Astrocyte of the spinal cord (primary cell): ENCODE measurements around the gene CXCR3.
"Not testable (repeated sequence)": the region's sequence is repeated elsewhere in the genome, so short reads cannot be mapped to it uniquely, and the experiment has no call there.

Experiments
- DNase-seq: peaks from one replicate; pipeline ENCODE4 v3.0.0; 2011; ENCODE audit warnings: low read depth, low spot score
- H3K4me3 ChIP-seq: 2 replicates; pipeline ENCODE4 v1.5.1; 2011; ENCODE audit warnings: low read depth, mild to moderate bottlenecking, low read length, moderate library complexity
- in situ Hi-C: cut with HindIII; loops from 2 replicates; pipeline ENCODE4 v1.10.0; 2017; ENCODE audit warnings: low sequenced_read_pairs
- TF ChIP-seq, protein P1 (sequence below): IDR thresholded peaks from 2 replicates; pipeline ENCODE4 v1.5.1; 2012; ENCODE audit warnings: low read depth, mild to moderate bottlenecking, low read length, inconsistent platforms

Gene CXCR3

DNA sequence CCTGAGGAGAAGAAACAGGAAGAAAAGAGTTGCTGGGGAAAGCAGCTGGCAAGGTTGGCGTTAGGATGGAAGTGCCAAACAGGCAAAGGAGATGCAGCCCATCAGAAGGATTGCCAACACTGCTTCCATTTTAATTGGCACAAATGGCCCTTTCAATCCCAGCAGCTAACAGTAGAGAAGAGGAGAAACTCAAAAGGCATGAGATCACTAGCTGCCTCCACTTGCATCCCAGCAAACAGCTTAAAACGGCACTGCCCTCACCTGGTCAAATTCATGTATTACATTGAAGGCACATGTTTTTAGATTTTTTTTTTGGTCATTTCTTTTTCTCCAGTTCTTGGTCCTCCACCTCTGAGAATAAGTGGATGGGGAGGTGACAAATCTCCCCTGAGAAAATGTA is 34.1 kb upstream of the CXCR3 start:
- TF ChIP-seq, protein P1, sequence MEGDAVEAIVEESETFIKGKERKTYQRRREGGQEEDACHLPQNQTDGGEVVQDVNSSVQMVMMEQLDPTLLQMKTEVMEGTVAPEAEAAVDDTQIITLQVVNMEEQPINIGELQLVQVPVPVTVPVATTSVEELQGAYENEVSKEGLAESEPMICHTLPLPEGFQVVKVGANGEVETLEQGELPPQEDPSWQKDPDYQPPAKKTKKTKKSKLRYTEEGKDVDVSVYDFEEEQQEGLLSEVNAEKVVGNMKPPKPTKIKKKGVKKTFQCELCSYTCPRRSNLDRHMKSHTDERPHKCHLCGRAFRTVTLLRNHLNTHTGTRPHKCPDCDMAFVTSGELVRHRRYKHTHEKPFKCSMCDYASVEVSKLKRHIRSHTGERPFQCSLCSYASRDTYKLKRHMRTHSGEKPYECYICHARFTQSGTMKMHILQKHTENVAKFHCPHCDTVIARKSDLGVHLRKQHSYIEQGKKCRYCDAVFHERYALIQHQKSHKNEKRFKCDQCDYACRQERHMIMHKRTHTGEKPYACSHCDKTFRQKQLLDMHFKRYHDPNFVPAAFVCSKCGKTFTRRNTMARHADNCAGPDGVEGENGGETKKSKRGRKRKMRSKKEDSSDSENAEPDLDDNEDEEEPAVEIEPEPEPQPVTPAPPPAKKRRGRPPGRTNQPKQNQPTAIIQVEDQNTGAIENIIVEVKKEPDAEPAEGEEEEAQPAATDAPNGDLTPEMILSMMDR: peak; percentile 51
- in situ Hi-C loops: no loop called here
- no peak overlapping the region for H3K4me3 ChIP-seq
- DNase-seq: peak; percentile 62

DNA sequence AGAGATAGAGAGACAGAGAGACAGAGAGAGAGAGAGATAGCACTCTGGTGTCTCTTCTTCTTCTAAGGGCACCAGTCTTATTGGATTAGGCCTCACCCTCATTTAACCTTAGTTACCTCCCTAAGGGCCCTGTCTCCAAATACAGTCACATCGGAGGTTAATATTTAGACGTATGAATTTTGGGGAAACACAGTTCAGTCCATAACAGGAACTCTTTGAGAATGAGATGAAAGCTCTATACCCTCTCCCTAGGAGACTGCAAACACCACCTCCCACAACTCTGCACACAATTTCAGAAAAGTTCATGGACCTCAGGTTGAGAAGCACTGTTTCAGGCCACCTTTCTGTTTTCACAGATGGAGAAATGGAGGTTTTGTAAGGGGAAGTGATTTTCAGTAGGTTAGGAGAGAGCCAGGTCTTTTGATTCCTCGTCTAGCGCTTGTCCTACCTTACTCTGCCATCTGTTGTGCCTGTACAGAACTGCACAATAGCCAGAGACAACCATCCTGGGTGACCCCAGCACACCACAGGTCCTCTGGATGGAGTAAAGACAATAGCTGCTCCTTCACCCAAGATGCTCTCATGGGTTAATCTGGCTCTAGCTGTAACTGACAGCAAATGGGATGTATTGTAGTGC is 32.1 kb upstream of the CXCR3 start:
- DNase-seq: no peak
- no peak overlapping the region for H3K4me3 ChIP-seq
- TF ChIP-seq, protein P1: no peak
- in situ Hi-C loops: no loop called here

DNA sequence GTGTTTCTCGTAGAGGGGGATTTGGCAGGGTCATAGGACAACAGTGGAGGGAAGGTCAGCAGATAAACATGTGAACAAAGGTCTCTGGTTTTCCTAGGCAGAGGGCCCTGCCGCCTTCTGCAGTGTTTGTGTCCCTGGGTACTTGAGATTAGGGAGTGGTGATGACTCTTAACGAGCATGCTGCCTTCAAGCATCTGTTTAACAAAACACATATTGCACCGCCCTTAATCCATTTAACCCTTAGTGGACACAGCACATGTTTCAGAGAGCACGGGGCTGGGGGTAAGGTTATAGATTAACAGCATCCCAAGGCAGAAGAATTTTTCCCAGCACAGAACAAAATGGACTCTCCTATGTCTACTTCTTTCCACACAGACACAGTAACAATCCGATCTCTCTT is 26.1 kb upstream of the CXCR3 start:
- DNase-seq, in situ Hi-C loops, H3K4me3 ChIP-seq: not testable (repeated sequence)

DNA sequence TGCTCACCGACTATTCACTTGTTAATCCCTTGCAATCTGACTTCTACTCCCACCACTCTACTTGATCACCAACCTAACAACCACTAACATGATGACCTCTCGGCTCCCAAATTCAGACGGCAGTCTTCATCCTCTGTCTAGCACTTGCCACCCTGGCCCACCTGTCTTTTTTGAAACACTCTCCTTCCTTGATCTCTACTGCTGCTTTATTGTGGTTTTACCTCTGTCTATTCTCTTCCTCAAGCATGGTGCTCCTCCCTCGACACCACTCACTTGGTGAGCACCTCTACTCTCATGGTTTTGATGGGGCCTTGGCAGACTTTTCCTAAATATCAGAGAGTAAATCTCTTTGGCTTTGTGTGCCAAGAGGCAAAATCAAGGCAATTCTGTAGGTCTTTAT is 21.7 kb upstream of the CXCR3 start:
- H3K4me3 ChIP-seq: no peak overlapping the region
- in situ Hi-C loops: no loop called here
- DNase-seq: no peak
- TF ChIP-seq, protein P1: no peak

DNA sequence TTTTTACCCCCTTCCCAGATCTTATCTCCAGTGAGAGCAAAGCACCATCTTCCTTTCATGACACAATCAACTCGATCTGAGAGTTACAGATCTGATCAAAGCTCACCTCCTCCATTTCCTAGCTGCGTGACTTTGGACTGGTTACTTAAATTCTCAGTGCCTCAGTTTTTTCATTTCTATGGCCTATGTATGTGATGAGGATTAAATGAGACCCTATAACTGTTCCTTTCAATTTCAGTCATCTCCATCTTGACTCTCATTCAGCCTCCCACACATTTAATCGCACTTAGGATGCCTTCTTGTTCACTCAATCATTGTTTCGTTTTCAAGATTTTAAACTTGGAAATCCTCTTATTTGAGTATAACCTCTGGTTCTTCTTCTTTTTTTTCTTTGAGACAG is 20.1 kb upstream of the CXCR3 start:
- no peak overlapping the region for H3K4me3 ChIP-seq
- DNase-seq: no peak
- TF ChIP-seq, protein P1: no peak
- in situ Hi-C loops: no loop called here

DNA sequence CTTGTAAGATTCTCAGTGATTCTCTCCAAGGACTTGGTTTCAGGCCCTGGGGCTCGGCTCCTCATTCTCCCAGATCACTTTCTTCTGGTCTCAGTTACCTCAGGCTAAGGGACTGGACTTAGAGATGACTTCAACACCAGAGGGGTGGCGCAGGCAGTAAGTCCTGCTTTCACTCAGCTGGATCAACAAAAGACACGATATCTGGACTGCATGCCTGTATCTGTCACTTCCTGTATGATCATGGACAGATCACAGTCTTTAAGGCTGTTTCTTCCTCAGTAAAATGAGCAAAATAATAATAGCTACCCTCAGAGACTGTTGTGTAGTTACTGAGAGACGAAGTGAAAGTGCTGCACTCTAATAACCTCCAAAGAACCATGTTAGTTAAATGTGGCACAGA is 19.5 kb upstream of the CXCR3 start:
- in situ Hi-C loops: no loop called here
- peak; percentile 41 for DNase-seq
- TF ChIP-seq, protein P1: no peak
- H3K4me3 ChIP-seq: no peak overlapping the region

DNA sequence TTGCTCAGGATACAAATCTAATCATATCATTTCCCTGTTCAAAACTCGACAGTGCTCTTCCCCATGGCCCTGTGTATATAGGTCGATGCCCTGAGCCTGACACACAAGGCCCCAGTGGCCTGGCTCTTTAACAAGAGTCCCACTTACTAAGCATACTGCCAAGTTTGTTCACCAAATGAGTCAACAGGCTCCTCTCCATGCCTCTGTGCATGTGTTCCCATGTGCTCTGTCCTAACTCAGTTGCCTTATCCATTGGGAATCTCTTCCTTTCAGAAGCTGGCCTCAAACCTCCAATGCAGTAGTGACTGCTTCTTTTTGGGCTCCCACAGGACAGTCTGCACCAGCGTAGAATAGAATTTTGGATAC is 18.9 kb upstream of the CXCR3 start:
- no peak for DNase-seq

More for the DNA sequence above, 18.9 kb upstream of the CXCR3 start:
- TF ChIP-seq, protein P1: no peak
- no peak overlapping the region for H3K4me3 ChIP-seq
- in situ Hi-C loops: no loop called here
